A549 (cell line): Measurements from ENCODE around the gene BEAN1. TPM values are rescaled to one million over a fixed set of nuclear protein-coding genes. Genes with fewer than 3 reads are reported as not detected.

Source experiments
- ATAC-seq, 2 experiments: fragments of 200-7000 bp in 1 of 2; fragments of >200 bp in 1 of 2; cut with Nextera tagmentation in 1 of 2; cut with Tn5 transposase in 1 of 2; 3 replicates each; pipeline versions ENCODE4 v1.8.0 to v1.9.1; 2018 to 2020; ENCODE audit warnings: mild to moderate bottlenecking in 1 of 2, moderate library complexity in 1 of 2
- CTCF ChIA-PET: fragments of 300-600 bp; sonication (Branson Sonifier 250); formaldehyde crosslinking; extraction: SDS; loops from one replicate; lab custom pipeline; 2021; ENCODE audit warnings: antibody characterized with exemption, inconsistent platforms; lab: Yijun Ruan, JAX
- POLR2A ChIA-PET: fragments of 350-600 bp; formaldehyde crosslinking; extraction: SDS; loops from one replicate; lab custom pipeline; 2021; ENCODE audit warnings: antibody characterized with exemption, inconsistent platforms; lab: Yijun Ruan, JAX
- DNase-seq, 2 experiments: peaks; one replicate each; pipeline versions ENCODE4 v3.0.0 to v3.0.0-alpha.2; 2011 to 2016; ENCODE audit warnings: low read depth in 1 of 2, low spot score in 1 of 2
- FAIRE-seq: peaks from 2 replicates; lab custom pipeline; 2011; peaks lifted over from hg19 to GRCh38; lab: Jason Lieb, UNC
- H3K27ac ChIP-seq, 2 experiments: fragments of >200 bp; sonication (Bioruptor Twin); formaldehyde crosslinking; 3 replicates each; pipeline ENCODE4 v1.5.1; 2016 to 2017
- H3K4me1 ChIP-seq: fragments of >200 bp; sonication (Bioruptor Twin); formaldehyde crosslinking; 3 replicates; pipeline ENCODE4 v1.6.1; 2016
- H3K4me2 ChIP-seq: fragments of >200 bp; sonication (Bioruptor Twin); formaldehyde crosslinking; 3 replicates; pipeline ENCODE4 v1.6.1; 2016
- H3K4me3 ChIP-seq: fragments of >200 bp; sonication (Bioruptor Twin); formaldehyde crosslinking; 3 replicates; pipeline ENCODE4 v1.5.1; 2016
- H3K9me3 ChIP-seq: fragments of >200 bp; sonication (Bioruptor Twin); formaldehyde crosslinking; 3 replicates; pipeline ENCODE4 v1.6.1; 2016
- CHD4 ChIP-seq: fragments of 200-600 bp; sonication (generic); IDR thresholded peaks from 2 replicates; pipeline ENCODE4 v1.6.1; 2016; ENCODE audit warnings: antibody characterized with exemption, mild to moderate bottlenecking, borderline replicate concordance
- E2F6 ChIP-seq: IDR thresholded peaks from 2 replicates; pipeline ENCODE4 v1.6.1; 2012; ENCODE audit warnings: low read depth, borderline replicate concordance
- EHF ChIP-seq: fragments of 250-450 bp; sonication (Bioruptor Pico); IDR thresholded peaks from 2 replicates; pipeline ENCODE4 v1.5.0; 2020; ENCODE audit warnings: mild to moderate bottlenecking
- ESRRA ChIP-seq: fragments of 150-350 bp; IDR thresholded peaks from 2 replicates; pipeline ENCODE4 v1.6.1; 2014; ENCODE audit warnings: mild to moderate bottlenecking, low read length, borderline replicate concordance
- HOXA7 ChIP-seq: fragments of 250-450 bp; sonication (Bioruptor Pico); IDR thresholded peaks from 2 replicates; pipeline ENCODE4 v1.5.0; 2020; ENCODE audit warnings: mild to moderate bottlenecking, moderate library complexity
- HOXB13 ChIP-seq: fragments of 250-450 bp; sonication (Bioruptor Pico); IDR thresholded peaks from 2 replicates; pipeline ENCODE4 v1.5.0; 2020; ENCODE audit warnings: low read depth, mild to moderate bottlenecking, moderate library complexity
- JUNB ChIP-seq: fragments of >200 bp; sonication (Bioruptor Twin); formaldehyde crosslinking; IDR thresholded peaks from 2 replicates; pipeline ENCODE4 v1.6.1; 2016
- KDM5A ChIP-seq: fragments of 200-600 bp; sonication (generic); IDR thresholded peaks from 2 replicates; pipeline ENCODE4 v1.6.1; 2016; ENCODE audit warnings: antibody characterized with exemption, mild to moderate bottlenecking
- MAX ChIP-seq: IDR thresholded peaks from 2 replicates; pipeline ENCODE4 v1.6.1; 2012
- NFE2L2 ChIP-seq: fragments of 150-350 bp; conservative IDR thresholded peaks from 2 replicates; pipeline ENCODE4 v1.6.1; 2014; ENCODE audit warnings: low read length
- PHF8 ChIP-seq: fragments of 200-600 bp; sonication (generic); IDR thresholded peaks from 2 replicates; pipeline ENCODE4 v1.6.1; 2016; ENCODE audit warnings: low read depth, mild to moderate bottlenecking, antibody characterized with exemption, moderate library complexity, borderline replicate concordance
- ZC3H11A ChIP-seq: fragments of 450-650 bp; IDR thresholded peaks from 2 replicates; pipeline ENCODE4 v1.6.1; 2014; ENCODE audit warnings: antibody characterized with exemption, mild to moderate bottlenecking
- WGBS: methylation state at CpG from one replicate; pipeline ENCODE4 v1.1.6; 2017; ENCODE audit errors: missing lambda C conversion rate; 5-methylcytosine and 5-hydroxymethylcytosine counted together
- polyA plus RNA-seq, 4 experiments: library from polyadenylated mRNA; depleted of rRNA in 3 of 4; stranded (reverse); fragments of >200 nt; fragmentation: RNase III in 1 of 4; extraction: RNeasy Plus Mini Kit Qiagen cat#74134 plus additional on column Dnase treatment in 1 of 4; gene quantifications; 2 replicates in 3 of 4; 3 replicates in 1 of 4; pipeline ENCODE4 v1.2.3, GENCODE V29; 2011 to 2017
- TF ChIP-seq, protein P1 (sequence below): fragments of 450-650 bp; IDR thresholded peaks from 2 replicates; pipeline ENCODE4 v1.6.1; 2014; ENCODE audit warnings: antibody characterized with exemption

BEAN1 gene
- polyA plus RNA-seq, 2 of the 4 experiments (the other 2 are of a cell fraction): 0.98 to 1.7 TPM

- WGBS: 68% methylated on average over 35 of the region's 56 CpGs
- peak; percentile 25 to 54; a peak in 5 of 6 replicates for ATAC-seq
- ChIA-PET POLR2A (no interaction called here), CTCF (interaction anchor here (1.1 to 1.7 kb wide), 4 partner anchors 11 to 82 kb away, joined by 3 to 7 read pairs (median 4); no protein-coding TSS in a partner anchor)
- H3K27ac ChIP-seq: peak overlapping the region; percentile 85 to 93
- TF ChIP-seq E2F6 (peak; percentile 77), JUNB (no peak), MAX (peak; percentile 61)
- DNase-seq: no peak
- H3K4me2 ChIP-seq: peak overlapping the region; percentile 100
- H3K9me3 ChIP-seq: no peaks in the 10 kb centered on the region
- peaks cover 6% of the 10 kb centered on the region for H3K4me1 ChIP-seq
- FAIRE-seq: no peak
- peak overlapping the region; percentile 88 for H3K4me3 ChIP-seq
Measured at GRCh38 chr16:66426112-66427035, 721 bp upstream of the BEAN1 start.

- Histone ChIP-seq H3K27ac (peak overlapping the region; percentile 85 to 93; a peak in 4 of 6 replicates), H3K9me3 (no peaks in the 10 kb centered on the region), H3K4me1 (peaks cover 6% of the 10 kb centered on the region), H3K4me2 (peak overlapping the region; percentile 100), H3K4me3 (peak overlapping the region; percentile 88)
- FAIRE-seq: no peak
- ChIA-PET CTCF (interaction anchor here (0.9 to 1.6 kb wide), 5 partner anchors 12 to 71 kb away, joined by 3 to 4 read pairs (median 4); no protein-coding TSS in a partner anchor), POLR2A (no interaction called here)
- WGBS: 84% methylated on average over 39 of the region's 40 CpGs
- no peak for TF ChIP-seq HOXA7 (CRISPR knock-in tag)
- no peak for TF ChIP-seq KDM5A
- TF ChIP-seq HOXB13 (CRISPR knock-in tag): no peak
- TF ChIP-seq EHF: no peak
- no peak for TF ChIP-seq ZC3H11A
- no peak for TF ChIP-seq ESRRA
- TF ChIP-seq, protein P1, sequence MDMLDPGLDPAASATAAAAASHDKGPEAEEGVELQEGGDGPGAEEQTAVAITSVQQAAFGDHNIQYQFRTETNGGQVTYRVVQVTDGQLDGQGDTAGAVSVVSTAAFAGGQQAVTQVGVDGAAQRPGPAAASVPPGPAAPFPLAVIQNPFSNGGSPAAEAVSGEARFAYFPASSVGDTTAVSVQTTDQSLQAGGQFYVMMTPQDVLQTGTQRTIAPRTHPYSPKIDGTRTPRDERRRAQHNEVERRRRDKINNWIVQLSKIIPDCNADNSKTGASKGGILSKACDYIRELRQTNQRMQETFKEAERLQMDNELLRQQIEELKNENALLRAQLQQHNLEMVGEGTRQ: no peak
- peak in 1 of 2 experiments; percentile 12; a peak in 3 of 6 replicates for ATAC-seq
- no peak for DNase-seq
Measured at GRCh38 chr16:66427871-66428681, 981 bp downstream of the BEAN1 start.

GRCh38 chr16:66428682-66429251 lies 1.7 kb downstream of the BEAN1 start:
- WGBS: 76% methylated on average over 10 of the region's 11 CpGs
- no peaks in the 10 kb centered on the region for H3K9me3 ChIP-seq
- FAIRE-seq (no peak), ATAC-seq (peak; percentile 12 to 40; a peak in 3 of 6 replicates), DNase-seq (no peak)
- H3K4me3 ChIP-seq: no peak overlapping the region
- peaks cover 13% of the 10 kb centered on the region for H3K4me1 ChIP-seq
- no peak overlapping the region for H3K27ac ChIP-seq
- CTCF ChIA-PET: interaction anchor here (0.8 to 1.6 kb wide), 5 partner anchors 11 to 87 kb away, joined by 3 to 5 read pairs (median 3); no protein-coding TSS in a partner anchor
- POLR2A ChIA-PET: no interaction called here
- TF ChIP-seq CHD4: no peak
- no peak for TF ChIP-seq PHF8
- no peak for TF ChIP-seq NFE2L2
- no peak overlapping the region for H3K4me2 ChIP-seq
